ENCODE data around the gene PIK3CB. TPM values are rescaled to one million over a fixed set of nuclear protein-coding genes. Genes with fewer than 3 reads are reported as not detected.

Gene PIK3CB
- polyA plus RNA-seq, 1 of the 3 experiments (the other 2 are of a cell fraction) = 6.8 TPM

GRCh38 chr3:138625707-138626365 lies 208.9 kb downstream of the PIK3CB start (continued):
- TF ChIP-seq REST (IDR thresholded peaks at IDR 0.05; ENCODE audit: low read depth, low read length) (no peak), GABPA (IDR thresholded peaks at IDR 0.05; ENCODE audit: low read depth) (no peak), EZH2phosphoT487 (IDR thresholded peaks at IDR 0.05; ENCODE audit: borderline replicate concordance, low read depth) (no peak), NRF1 (IDR thresholded peaks at IDR 0.05; ENCODE audit: low read depth, low read length) (no peak), CHD2 (IDR thresholded peaks at IDR 0.05; ENCODE audit: low read length, partially characterized antibody) (no peak), RCOR1 (IDR thresholded peaks at IDR 0.05; ENCODE audit: low read length) (no peak), USF2 (IDR thresholded peaks at IDR 0.05; ENCODE audit: borderline replicate concordance, low read depth, low read length) (no peak), MAX (IDR thresholded peaks at IDR 0.05; ENCODE audit: low read depth) (no peak), FOXM1 (IDR thresholded peaks at IDR 0.05; ENCODE audit: low read depth) (no peak)

GRCh38 chr3:138624518-138624917 lies 210.2 kb downstream of the PIK3CB start:
- POLR2A ChIA-PET = no interaction called here

More at GRCh38 chr3:138624518-138624917, 210.2 kb downstream of the PIK3CB start:
- H3K36me3 ChIP-seq (replicated peaks in 1 of 2; ENCODE audit: control insufficient read depth in 1 of 2, insufficient read depth in 2 of 2, low read length in 1 of 2) = no peaks in the 10 kb centered on the region
- H3K4me3 ChIP-seq (ENCODE audit: low read depth in 2 of 2, low read length in 1 of 2) = no peak overlapping the region
- TF ChIP-seq EP300 (IDR thresholded peaks at IDR 0.05; ENCODE audit: borderline replicate concordance in 1 of 2, low read depth in 1 of 2, low read length in 1 of 2) (no peak), POLR2AphosphoS5 (IDR thresholded peaks at IDR 0.05; ENCODE audit: low read depth, low read length) (no peak), FOXM1 (IDR thresholded peaks at IDR 0.05; ENCODE audit: low read depth) (no peak), RCOR1 (IDR thresholded peaks at IDR 0.05; ENCODE audit: low read length) (no peak), SIN3A (IDR thresholded peaks at IDR 0.05; ENCODE audit: borderline replicate concordance, low read depth, low read length) (no peak)
- H3K79me2 ChIP-seq (ENCODE audit: insufficient read depth) = no peaks in the 10 kb centered on the region
- no peaks in the 10 kb centered on the region for H3F3A ChIP-seq (replicated peaks; ENCODE audit: insufficient read depth)
- no peak for DNase-seq
- no peaks in the 10 kb centered on the region; a peak in 1 of 4 replicates for H3K4me1 ChIP-seq (ENCODE audit: control insufficient read depth in 1 of 2, insufficient read depth in 2 of 2, low read depth in 1 of 2, low read length in 1 of 2)
- H3K27ac ChIP-seq (ENCODE audit: low read depth in 2 of 2, low read length in 1 of 2) = no peak overlapping the region
- H2AFZ ChIP-seq (ENCODE audit: low read depth) = no peak overlapping the region
- H3K9me2 ChIP-seq = no peaks in the 10 kb centered on the region
- no peak overlapping the region for H3K4me2 ChIP-seq
- no peak overlapping the region for H3K9ac ChIP-seq
- CTCF ChIA-PET = interaction anchor here (0.7 to 4.5 kb wide), 3 partner anchors 39 to 299 kb away, joined by 3 to 23 read pairs (median 6); no protein-coding TSS in a partner anchor
- no peaks in the 10 kb centered on the region for H3K9me3 ChIP-seq
- no peaks in the 10 kb centered on the region for H3K27me3 ChIP-seq (ENCODE audit: insufficient read depth)
- no peaks in the 10 kb centered on the region for H4K20me1 ChIP-seq (ENCODE audit: insufficient read depth)
